Endothelial cell of umbilical vein (primary cell): ENCODE results near the gene PHACTR1. TPM values are rescaled to one million over a fixed set of nuclear protein-coding genes. Genes with fewer than 3 reads are reported as not detected.

Experiments
- BruUV-seq: library from RNA; stranded (reverse); fragments of 400-500 nt; replicated peaks from 2 replicates; lab custom pipeline; 2021; lab: Mats Ljungman, UMichigan
- CTCF ChIA-PET: fragments of 300-600, 350-600 bp; sonication (Branson Sonifier 250); formaldehyde crosslinking; loops from one replicate; lab custom pipeline; 2021; ENCODE audit warnings: antibody characterized with exemption, inconsistent platforms; lab: Charles Lee
- POLR2A ChIA-PET: fragments of 300-600, 350-600 bp; sonication (Branson Sonifier 250); formaldehyde crosslinking; loops from one replicate; lab custom pipeline; 2021; ENCODE audit warnings: antibody characterized with exemption, inconsistent platforms; lab: Charles Lee
- DNase-seq: peaks from one replicate; pipeline ENCODE4 v3.0.0-alpha.2; 2011; ENCODE audit warnings: low read depth, low spot score
- FAIRE-seq: peaks from 2 replicates; lab custom pipeline; 2011; peaks lifted over from hg19 to GRCh38; lab: Jason Lieb, UNC
- H2AFZ ChIP-seq: 2 replicates; pipeline ENCODE4 v1.6.0; 2012; ENCODE audit warnings: low read depth, low read length, control low read depth, inconsistent platforms
- H3K27ac ChIP-seq: 2 replicates; pipeline ENCODE4 v1.5.1; 2011; ENCODE audit warnings: low read depth, mild to moderate bottlenecking, control low read depth, low read length, moderate library complexity; ENCODE audit not compliant: insufficient read depth
- H3K27me3 ChIP-seq, 2 experiments: 2 replicates each; pipeline versions ENCODE4 v1.6.0 to v1.6.1; 2011; ENCODE audit warnings: low read length in 2 of 2, mixed read lengths in 1 of 2; ENCODE audit not compliant: control insufficient read depth in 2 of 2, insufficient read depth in 2 of 2
- H3K36me3 ChIP-seq, 2 experiments: 2 replicates in 1 of 2; 3 replicates in 1 of 2; pipeline ENCODE4 v1.5.1; 2011; ENCODE audit warnings: low read length in 2 of 2, mild to moderate bottlenecking in 1 of 2, moderate library complexity in 1 of 2; ENCODE audit not compliant: control insufficient read depth in 2 of 2, insufficient read depth in 2 of 2; ENCODE audit errors: extremely low read depth in 1 of 2
- H3K4me1 ChIP-seq: 3 replicates; pipeline ENCODE4 v1.5.1; 2011; ENCODE audit warnings: mild to moderate bottlenecking, low read length; ENCODE audit not compliant: control insufficient read depth, insufficient read depth; ENCODE audit errors: extremely low read depth
- H3K4me2 ChIP-seq: 2 replicates; pipeline ENCODE4 v1.6.1; 2011; ENCODE audit warnings: low read length, control low read depth, mixed read lengths; ENCODE audit not compliant: insufficient read depth
- H3K4me3 ChIP-seq, 3 experiments: fragments of 200-600 bp in 1 of 3; sonication (generic), shearing (Covaris generic) in 1 of 3; replicated peaks in 1 of 3; 2 replicates each; pipeline ENCODE4 v1.5.1; 2011 to 2016; ENCODE audit warnings: control low read depth in 3 of 3, low read length in 3 of 3, mild to moderate bottlenecking in 2 of 3, inconsistent platforms in 1 of 3, low read depth in 1 of 3, moderate library complexity in 1 of 3; ENCODE audit not compliant: insufficient read depth in 1 of 3
- H3K79me2 ChIP-seq: 2 replicates; pipeline ENCODE4 v1.6.0; 2012; ENCODE audit warnings: low read length, inconsistent platforms; ENCODE audit not compliant: control insufficient read depth, insufficient read depth
- H3K9ac ChIP-seq: replicated peaks from 2 replicates; pipeline ENCODE3; 2011; ENCODE audit warnings: low read length, control low read depth; ENCODE audit not compliant: insufficient read depth; ENCODE audit errors: extremely low read depth
- H3K9me1 ChIP-seq: replicated peaks from 3 replicates; pipeline ENCODE4 v1.6.0; 2011; ENCODE audit warnings: mild to moderate bottlenecking, low read length; ENCODE audit not compliant: control insufficient read depth, insufficient read depth; ENCODE audit errors: extremely low read depth
- H3K9me3 ChIP-seq: replicated peaks from 2 replicates; pipeline ENCODE4 v1.5.1; 2012; ENCODE audit warnings: low read length, inconsistent platforms; ENCODE audit not compliant: control insufficient read depth, insufficient read depth
- H4K20me1 ChIP-seq: replicated peaks from 2 replicates; pipeline ENCODE3; 2011; ENCODE audit warnings: mild to moderate bottlenecking, low read length; ENCODE audit not compliant: control insufficient read depth, insufficient read depth; ENCODE audit errors: extremely low read depth
- CTCF ChIP-seq, 2 donors: IDR thresholded peaks; 1 replicate in 1 of 2; 2 replicates in 1 of 2; pipeline ENCODE4 v1.5.1; 2011; ENCODE audit warnings: low read length in 2 of 2, mild to moderate bottlenecking in 2 of 2, moderate library complexity in 2 of 2, control low read depth in 1 of 2, inconsistent platforms in 1 of 2, low read depth in 1 of 2; ENCODE audit not compliant: insufficient read depth in 1 of 2; ENCODE audit errors: extremely low read depth in 1 of 2
- EZH2 ChIP-seq: IDR thresholded peaks from 2 replicates; pipeline ENCODE4 v1.6.1; 2012; ENCODE audit warnings: borderline replicate concordance, low read depth, mild to moderate bottlenecking, moderate library complexity, low read length, inconsistent platforms; ENCODE audit not compliant: severe bottlenecking
- FOS ChIP-seq: IDR thresholded peaks from 2 replicates; pipeline ENCODE4 v1.6.1; 2011; ENCODE audit warnings: mild to moderate bottlenecking, low read length, moderate library complexity, borderline replicate concordance; ENCODE audit not compliant: insufficient read depth
- GATA2 ChIP-seq: IDR thresholded peaks from 2 replicates; pipeline ENCODE4 v1.7.0; 2011; ENCODE audit warnings: low read depth, mild to moderate bottlenecking, moderate library complexity, mixed read lengths, low read length; ENCODE audit not compliant: insufficient read length, insufficient read depth
- JUN ChIP-seq: IDR thresholded peaks from 2 replicates; pipeline ENCODE4 v1.6.1; 2011; ENCODE audit warnings: borderline replicate concordance, low read depth; ENCODE audit not compliant: insufficient read length, insufficient read depth
- MAX ChIP-seq: IDR thresholded peaks from 2 replicates; pipeline ENCODE4 v1.6.1; 2011; ENCODE audit not compliant: insufficient read depth, insufficient read length
- MYC ChIP-seq: IDR thresholded peaks from one replicate; pipeline ENCODE4 v1.6.1; 2011; ENCODE audit warnings: mild to moderate bottlenecking, low read depth, low read length
- POLR2A ChIP-seq: IDR thresholded peaks from 2 replicates; pipeline ENCODE4 v1.6.1; 2012; ENCODE audit warnings: low read depth, mild to moderate bottlenecking, control low read depth, low read length
- POLR2AphosphoS5 ChIP-seq: IDR thresholded peaks from 2 replicates; pipeline ENCODE4 v1.6.1; 2012; ENCODE audit warnings: low read depth, mild to moderate bottlenecking, control low read depth, low read length, moderate library complexity; ENCODE audit not compliant: insufficient read depth
- dilution Hi-C: fragments of 300-500 bp; cut with MboI; formaldehyde crosslinking; loops from one replicate; pipeline ENCODE4 v1.15.0; 2019; ENCODE audit warnings: low sequenced_read_pairs; ENCODE audit not compliant: extremely low pct_ligation_motif_present
- intact Hi-C: fragments of 100-400 bp; cut with micrococcal nuclease; formaldehyde crosslinking; loops from one replicate; pipeline ENCODE4 v1.10.0; 2022
- polyA plus RNA-seq, 4 experiments: library from polyadenylated mRNA; depleted of rRNA in 3 of 4; stranded (reverse) in 3 of 4; unstranded in 1 of 4; fragments of >200 nt; gene quantifications; 2 replicates each; pipeline versions ENCODE4 v1.2.1 to v1.2.3, GENCODE V29; 2011 to 2012; ENCODE audit warnings: missing spikeins in 1 of 4
- total RNA-seq: library from RNA; stranded (reverse); gene quantifications from 2 replicates; pipeline ENCODE4 v1.2.3, GENCODE V29; 2021

PHACTR1 gene
- total and polyA plus RNA-seq, 2 donors (not counting 3 experiments of a cell fraction or from before 2014, with no cell fraction given), result 2.4 to 23.2 TPM

GRCh38 chr6:12866422-12867029 lies 150.0 kb downstream of the PHACTR1 start:
- Histone ChIP-seq H4K20me1 (no peaks in the 10 kb centered on the region), H3K9me3 (no peaks in the 10 kb centered on the region)
- FAIRE-seq, result no peak

More at GRCh38 chr6:12866422-12867029, 150.0 kb downstream of the PHACTR1 start:
- TF ChIP-seq POLR2A (no peak), FOS (no peak), MAX (no peak), EZH2 (no peak), CTCF (IDR thresholded peaks at IDR 0.05; ENCODE audit: extremely low read depth in 1 of 2, insufficient read depth in 1 of 2, low read depth in 1 of 2, low read length in 2 of 2) (no peak), MYC (no peak), POLR2AphosphoS5 (no peak), GATA2 (no peak), JUN (no peak)
- no peak for DNase-seq
- intact Hi-C loops (no loop called here), dilution Hi-C loops (no loop called here)
- Histone ChIP-seq H3K27ac (no peak overlapping the region), H3K27me3 (peaks cover 6 to 9% of the 10 kb centered on the region in 2 experiments), H3K79me2 (no peaks in the 10 kb centered on the region), H2AFZ (no peak overlapping the region), H3K9me1 (no peaks in the 10 kb centered on the region), H3K4me3 (no peak overlapping the region), H3K4me1 (no peaks in the 10 kb centered on the region), H3K9ac (no peak overlapping the region), H3K36me3 (no peaks in the 10 kb centered on the region), H3K4me2 (no peak overlapping the region)
- no TSS peak for BruUV-seq
- CTCF ChIA-PET, result interaction anchor here (0.7 to 1.8 kb wide), 2 partner anchors 10 to 589 kb away, joined by 3 to 4 read pairs; no protein-coding TSS in a partner anchor
- POLR2A ChIA-PET, result no interaction called here
